ENCODE results near the gene RHPN2.

Gene RHPN2

DNA sequence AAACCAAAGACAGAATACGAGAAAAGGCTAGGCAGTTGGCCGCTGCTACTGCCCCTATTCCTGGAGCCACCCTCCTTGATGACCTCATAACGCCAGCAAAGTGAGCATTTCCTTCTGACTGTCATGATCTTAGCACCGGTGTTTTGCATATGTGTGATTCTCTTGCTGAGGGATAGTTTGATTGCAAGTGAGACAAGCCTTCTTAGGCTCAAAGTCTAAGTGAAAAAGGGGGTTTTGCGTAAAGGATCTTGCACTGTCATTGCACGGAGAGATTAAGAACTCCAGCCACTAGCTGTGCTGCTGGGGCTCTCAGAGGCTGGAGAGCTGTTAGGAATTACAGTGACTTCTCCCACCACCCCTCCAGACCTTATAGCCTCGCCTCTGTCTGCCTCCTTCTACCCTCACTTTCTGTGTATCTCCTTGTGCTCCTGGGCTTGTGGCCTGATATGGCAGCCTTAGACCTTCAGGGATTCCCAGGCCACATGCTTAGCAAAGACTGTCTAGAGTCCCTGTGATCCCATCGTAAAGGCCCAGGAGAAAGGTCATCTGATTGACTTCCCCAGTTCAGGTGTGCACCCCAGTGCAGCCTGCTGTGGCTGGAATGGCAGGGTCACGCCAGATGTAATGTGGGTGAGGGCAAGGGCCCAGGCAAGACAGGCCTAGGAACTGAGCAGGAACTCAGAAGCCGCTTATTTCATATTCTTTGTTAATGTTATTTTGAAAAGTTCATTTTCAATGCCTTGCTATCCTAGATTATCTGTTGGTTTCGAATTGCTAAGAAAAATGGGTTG lies 28.9 kb upstream of the RHPN2 start:
- H3K4me3 ChIP-seq (ENCODE audit: low read length) = no peak overlapping the region
- H3K27me3 ChIP-seq (ENCODE audit: control insufficient read depth, insufficient read depth, low read length) = no peaks in the 10 kb centered on the region
- H3K4me1 ChIP-seq (ENCODE audit: control insufficient read depth, insufficient read depth, low read length) = no peaks in the 10 kb centered on the region
- no peaks in the 10 kb centered on the region for H3K9me3 ChIP-seq (ENCODE audit: control insufficient read depth, insufficient read depth, low read length)
- no peak overlapping the region for H3K27ac ChIP-seq (ENCODE audit: low read length)
- WGBS (ENCODE audit: insufficient coverage, insufficient read length) = no CpG with 5 or more reads among the region's 11 CpGs
- peaks cover 19% of the 10 kb centered on the region for H3K36me3 ChIP-seq (ENCODE audit: control insufficient read depth, insufficient read depth, low read length)
- DNase-seq (ENCODE audit: low read depth, low spot score) = no peak

DNA sequence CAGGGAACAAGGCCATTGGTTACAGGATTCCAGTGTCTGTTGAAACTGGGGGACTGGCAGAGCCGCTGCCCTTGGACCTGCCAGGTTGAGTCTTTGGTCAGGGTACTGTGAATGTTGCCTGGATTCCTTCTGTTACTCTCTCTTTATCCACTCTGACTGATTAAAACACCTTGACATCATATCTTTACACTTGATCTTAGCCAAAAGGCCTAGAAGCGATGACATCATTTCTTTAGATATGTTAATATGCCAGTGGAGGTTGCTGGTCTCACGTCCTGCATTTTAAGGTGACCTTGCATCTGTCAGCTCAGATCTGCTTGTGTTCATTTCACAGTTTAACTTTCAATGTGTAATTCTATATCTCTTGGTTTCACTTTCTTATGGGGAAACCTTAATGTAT lies 25.5 kb upstream of the RHPN2 start:
- no peaks in the 10 kb centered on the region for H3K4me1 ChIP-seq (ENCODE audit: control insufficient read depth, insufficient read depth, low read length)
- no peaks in the 10 kb centered on the region for H3K9me3 ChIP-seq (ENCODE audit: control insufficient read depth, insufficient read depth, low read length)
- no CpG with 5 or more reads among the region's 3 CpGs for WGBS (ENCODE audit: insufficient coverage, insufficient read length)
- H3K27me3 ChIP-seq (ENCODE audit: control insufficient read depth, insufficient read depth, low read length) = no peaks in the 10 kb centered on the region
- no peak overlapping the region for H3K4me3 ChIP-seq (ENCODE audit: low read length)
- H3K27ac ChIP-seq (ENCODE audit: low read length) = no peak overlapping the region
- DNase-seq (ENCODE audit: low read depth, low spot score) = no peak
- H3K36me3 ChIP-seq (ENCODE audit: control insufficient read depth, insufficient read depth, low read length) = peaks cover 16% of the 10 kb centered on the region

DNA sequence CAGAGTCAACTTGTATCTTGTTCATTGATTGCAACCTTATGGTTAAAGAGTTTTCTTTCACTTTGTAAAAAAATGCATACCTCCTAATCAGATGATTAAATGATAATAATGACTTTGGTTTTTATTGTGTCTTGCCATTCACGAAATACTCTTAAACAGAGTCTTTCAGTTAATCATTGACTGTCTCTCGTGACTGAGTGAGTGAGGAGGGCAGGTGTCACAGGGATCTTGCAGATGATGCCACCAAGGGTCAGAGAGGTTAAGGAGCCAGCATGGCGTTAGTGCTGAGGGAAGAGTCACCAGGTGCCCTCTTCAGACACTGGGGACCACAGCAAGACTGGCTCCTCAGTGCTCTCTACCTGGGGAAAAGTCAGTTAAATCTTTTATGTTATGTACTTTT lies 24.3 kb upstream of the RHPN2 start:
- peaks cover 9% of the 10 kb centered on the region for H3K36me3 ChIP-seq (ENCODE audit: control insufficient read depth, insufficient read depth, low read length)
- H3K4me3 ChIP-seq (ENCODE audit: low read length) = no peak overlapping the region
- no peaks in the 10 kb centered on the region for H3K4me1 ChIP-seq (ENCODE audit: control insufficient read depth, insufficient read depth, low read length)
- no peak overlapping the region for H3K27ac ChIP-seq (ENCODE audit: low read length)
- H3K27me3 ChIP-seq (ENCODE audit: control insufficient read depth, insufficient read depth, low read length) = no peaks in the 10 kb centered on the region
- no peak for DNase-seq (ENCODE audit: low read depth, low spot score)
- H3K9me3 ChIP-seq (ENCODE audit: control insufficient read depth, insufficient read depth, low read length) = no peaks in the 10 kb centered on the region
- no CpG with 5 or more reads among the region's 3 CpGs for WGBS (ENCODE audit: insufficient coverage, insufficient read length)

DNA sequence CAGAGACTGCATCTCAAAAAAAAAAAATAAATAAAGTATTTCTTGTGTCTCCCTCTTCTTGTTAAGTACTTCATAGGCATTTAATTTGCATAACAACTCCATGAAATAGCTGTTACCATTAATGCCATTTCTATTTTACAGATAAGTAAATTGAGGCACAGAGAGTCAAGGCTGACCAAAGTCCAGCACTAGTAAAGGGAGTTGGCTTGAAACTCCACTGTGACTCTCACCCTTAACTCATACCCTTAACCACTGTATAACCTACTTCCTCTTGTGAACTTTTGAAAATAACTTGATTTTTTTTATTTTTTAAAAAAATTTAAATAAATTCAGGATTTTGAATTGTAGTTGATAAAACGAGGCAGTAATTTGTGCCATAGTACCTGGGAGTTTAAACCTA lies 22.3 kb upstream of the RHPN2 start:
- Histone ChIP-seq H3K9me3 (ENCODE audit: control insufficient read depth, insufficient read depth, low read length) (no peaks in the 10 kb centered on the region), H3K27ac (ENCODE audit: low read length) (no peak overlapping the region), H3K4me1 (ENCODE audit: control insufficient read depth, insufficient read depth, low read length) (no peaks in the 10 kb centered on the region), H3K4me3 (ENCODE audit: low read length) (no peak overlapping the region), H3K27me3 (ENCODE audit: control insufficient read depth, insufficient read depth, low read length) (no peaks in the 10 kb centered on the region), H3K36me3 (ENCODE audit: control insufficient read depth, insufficient read depth, low read length) (no peaks in the 10 kb centered on the region)
- 100% methylated on average over 1 of the region's 1 CpG for WGBS (ENCODE audit: insufficient coverage, insufficient read length)
- no peak for DNase-seq (ENCODE audit: low read depth, low spot score)

DNA sequence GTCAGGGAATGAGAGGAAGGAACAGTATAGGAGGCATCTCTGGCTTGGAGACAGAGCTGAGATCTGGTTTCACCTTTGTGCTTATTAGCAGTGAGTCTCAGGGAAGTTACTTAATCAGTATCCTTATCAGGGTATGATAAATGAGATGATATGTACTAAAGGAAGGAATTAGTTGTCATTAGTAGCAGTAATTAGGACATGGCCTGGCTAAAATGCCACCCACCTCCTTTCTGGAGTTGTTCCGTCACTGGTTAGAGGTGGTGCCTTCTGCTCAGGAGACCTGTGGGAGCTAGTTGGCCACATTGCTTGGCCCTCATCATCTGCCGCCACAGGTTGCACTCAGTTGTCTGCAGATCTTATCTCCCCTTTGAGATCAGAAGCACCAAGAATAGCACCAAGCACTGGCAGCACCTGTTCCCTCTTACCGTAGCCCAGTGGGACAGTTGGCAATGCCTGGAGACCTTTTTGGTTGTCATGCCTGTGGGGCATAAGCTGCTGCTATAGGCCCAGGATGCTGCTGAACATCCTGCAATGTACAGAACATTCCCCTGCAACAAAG lies 21.0 kb upstream of the RHPN2 start:
- no CpG with 5 or more reads among the region's 3 CpGs for WGBS (ENCODE audit: insufficient coverage, insufficient read length)
- no peaks in the 10 kb centered on the region for H3K36me3 ChIP-seq (ENCODE audit: control insufficient read depth, insufficient read depth, low read length)

DNA sequence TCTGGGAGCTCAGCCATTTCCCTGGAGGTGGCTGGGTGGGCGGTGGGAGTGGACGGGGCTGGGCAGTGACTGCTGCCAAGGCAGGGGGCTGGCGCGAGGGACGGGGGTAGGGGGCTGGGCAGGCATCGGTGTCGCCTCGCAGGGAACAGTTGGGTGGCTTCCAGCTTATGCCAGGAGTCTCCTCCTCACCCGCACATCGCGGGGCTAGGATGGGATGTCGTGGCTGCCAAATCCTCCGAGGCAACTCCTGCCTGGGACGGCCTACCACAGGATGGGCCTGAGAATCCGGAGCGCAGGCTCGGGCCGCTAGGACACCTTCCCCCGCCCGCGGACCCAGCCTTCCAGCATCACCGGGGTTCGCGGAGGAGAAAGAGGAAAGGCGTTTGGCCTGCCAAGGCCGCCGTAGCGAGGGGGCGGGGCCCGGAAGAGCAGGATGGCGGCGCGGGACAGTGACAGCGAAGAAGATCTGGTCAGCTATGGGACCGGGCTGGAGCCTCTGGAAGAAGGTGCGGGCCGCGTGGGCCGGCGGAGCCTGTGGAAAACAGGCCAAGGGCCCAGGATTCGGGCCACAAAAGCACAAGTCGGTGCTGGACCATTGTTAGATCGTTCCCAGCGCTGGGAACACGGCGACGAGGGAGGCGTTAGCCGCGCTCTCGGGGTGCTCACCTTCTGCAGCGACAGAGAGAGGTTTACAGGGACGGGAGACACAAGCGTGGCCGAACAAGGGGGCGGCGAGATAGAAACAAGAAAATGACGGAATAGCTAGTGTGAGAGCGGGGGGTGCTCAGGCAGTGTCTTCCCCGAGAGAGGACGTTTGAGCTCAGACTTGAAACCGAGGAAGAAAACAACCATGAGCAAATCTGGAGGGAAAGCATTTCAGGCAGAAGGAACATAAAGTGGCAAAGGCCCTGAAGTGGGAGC lies 16.3 kb upstream of the RHPN2 start, which contains the start of gene GPATCH1:
GPATCH1 (plus strand) TSS at position 421 of the 921 bp plus-strand sequence; CDS start at position 434, 13 bp downstream.
- no peak within 1 kb of the TSS for H3K27ac ChIP-seq (ENCODE audit: low read length)
- H3K4me1 ChIP-seq (ENCODE audit: control insufficient read depth, insufficient read depth, low read length) = no peaks in the 10 kb centered on the region
- no peaks in the 10 kb centered on the region for H3K27me3 ChIP-seq (ENCODE audit: control insufficient read depth, insufficient read depth, low read length)

More for the DNA sequence above, 21.0 kb upstream of the RHPN2 start:
- H3K27ac ChIP-seq (ENCODE audit: low read length) = no peak overlapping the region
- DNase-seq (ENCODE audit: low read depth, low spot score) = no peak
- no peak overlapping the region for H3K4me3 ChIP-seq (ENCODE audit: low read length)
- no peaks in the 10 kb centered on the region for H3K4me1 ChIP-seq (ENCODE audit: control insufficient read depth, insufficient read depth, low read length)
- H3K9me3 ChIP-seq (ENCODE audit: control insufficient read depth, insufficient read depth, low read length) = no peaks in the 10 kb centered on the region
- no peaks in the 10 kb centered on the region for H3K27me3 ChIP-seq (ENCODE audit: control insufficient read depth, insufficient read depth, low read length)

DNA sequence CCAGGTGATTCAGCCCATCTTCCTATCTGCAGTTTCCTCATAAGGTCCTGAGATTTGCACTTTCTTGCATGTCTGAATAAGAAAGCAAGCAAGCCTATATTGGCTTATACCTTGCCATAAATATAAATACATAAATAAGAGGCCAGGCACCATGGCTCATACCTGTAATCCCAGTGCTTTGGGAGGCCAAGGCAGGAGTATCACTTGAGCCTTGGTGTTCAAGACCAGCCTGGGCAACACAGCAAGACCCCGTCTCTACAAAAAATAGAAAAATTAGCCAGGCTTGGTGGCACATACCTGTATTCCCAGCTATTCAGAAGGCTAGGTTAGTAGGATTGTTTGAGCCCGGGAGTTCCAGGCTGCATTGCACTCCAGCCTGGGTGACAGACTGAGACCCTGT lies 10.8 kb upstream of the RHPN2 start:
- Histone ChIP-seq H3K27ac (ENCODE audit: low read length) (no peak overlapping the region), H3K4me3 (ENCODE audit: low read length) (no peak overlapping the region), H3K4me1 (ENCODE audit: control insufficient read depth, insufficient read depth, low read length) (no peaks in the 10 kb centered on the region), H3K36me3 (ENCODE audit: control insufficient read depth, insufficient read depth, low read length) (no peaks in the 10 kb centered on the region), H3K9me3 (ENCODE audit: control insufficient read depth, insufficient read depth, low read length) (no peaks in the 10 kb centered on the region), H3K27me3 (ENCODE audit: control insufficient read depth, insufficient read depth, low read length) (no peaks in the 10 kb centered on the region)
- WGBS (ENCODE audit: insufficient coverage, insufficient read length) = no CpG with 5 or more reads among the region's 2 CpGs
- DNase-seq (ENCODE audit: low read depth, low spot score) = no peak

More for the DNA sequence above, 16.3 kb upstream of the RHPN2 start, which contains the start of gene GPATCH1:
- DNase-seq (ENCODE audit: low read depth, low spot score) = peak; percentile 77
- H3K9me3 ChIP-seq (ENCODE audit: control insufficient read depth, insufficient read depth, low read length) = no peaks in the 10 kb centered on the region
- H3K36me3 ChIP-seq (ENCODE audit: control insufficient read depth, insufficient read depth, low read length) = no peaks in the 10 kb centered on the region
- peak within 1 kb of the TSS; percentile 81; the same call in 1 of the 2 replicates for H3K4me3 ChIP-seq (ENCODE audit: low read length)
- WGBS (ENCODE audit: insufficient coverage, insufficient read length) = no CpG with 5 or more reads among the region's 62 CpGs

DNA sequence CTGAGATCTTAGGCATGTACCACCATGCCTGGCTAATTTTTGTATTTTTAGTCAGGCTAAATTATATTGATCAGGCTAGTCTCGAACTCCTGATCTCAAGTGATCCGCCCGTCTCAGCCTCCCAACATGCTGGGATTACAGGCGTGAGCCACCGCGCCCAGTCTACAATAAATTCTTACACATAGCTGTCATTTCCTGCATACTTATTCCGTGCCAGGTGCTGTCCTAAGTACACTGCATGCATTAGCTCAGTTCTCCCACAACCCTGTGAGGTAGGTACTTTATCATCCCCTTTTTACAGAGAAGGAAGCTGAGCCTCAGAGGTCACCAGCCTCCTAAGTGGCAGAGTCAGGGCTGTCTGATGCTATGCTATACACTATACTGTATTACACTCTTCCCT lies 7.2 kb upstream of the RHPN2 start:
- H3K27ac ChIP-seq (ENCODE audit: low read length) = no peak overlapping the region
- no peaks in the 10 kb centered on the region for H3K27me3 ChIP-seq (ENCODE audit: control insufficient read depth, insufficient read depth, low read length)
- H3K36me3 ChIP-seq (ENCODE audit: control insufficient read depth, insufficient read depth, low read length) = no peaks in the 10 kb centered on the region
- no peaks in the 10 kb centered on the region for H3K9me3 ChIP-seq (ENCODE audit: control insufficient read depth, insufficient read depth, low read length)
- H3K4me3 ChIP-seq (ENCODE audit: low read length) = no peak overlapping the region
- WGBS (ENCODE audit: insufficient coverage, insufficient read length) = no CpG with 5 or more reads among the region's 7 CpGs
- no peak for DNase-seq (ENCODE audit: low read depth, low spot score)
- no peaks in the 10 kb centered on the region; the same call in 1 of the 2 replicates for H3K4me1 ChIP-seq (ENCODE audit: control insufficient read depth, insufficient read depth, low read length)

DNA sequence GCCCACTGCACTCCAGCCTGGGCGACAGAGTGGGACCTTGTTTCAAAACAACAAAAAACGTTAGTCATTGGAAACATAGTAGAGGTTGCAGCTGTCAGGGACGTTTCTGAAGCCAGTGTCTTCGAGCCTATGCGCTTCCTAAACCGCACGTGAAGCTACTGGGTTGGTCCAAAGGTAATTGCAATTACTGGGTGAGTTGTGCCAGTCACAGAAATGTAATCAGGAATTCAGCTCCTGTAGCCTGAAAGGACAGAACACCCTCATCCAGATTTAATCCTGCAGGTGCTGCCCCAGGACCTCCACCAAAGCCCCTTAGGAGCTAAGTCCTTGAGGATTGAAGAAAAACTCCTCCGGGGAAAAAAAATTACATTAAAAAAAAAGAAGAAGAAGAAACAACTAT lies 2.4 kb upstream of the RHPN2 start:
- Histone ChIP-seq H3K4me1 (ENCODE audit: control insufficient read depth, insufficient read depth, low read length) (no peaks in the 10 kb centered on the region; the same call in 1 of the 2 replicates), H3K4me3 (ENCODE audit: low read length) (no peak overlapping the region), H3K36me3 (ENCODE audit: control insufficient read depth, insufficient read depth, low read length) (no peaks in the 10 kb centered on the region), H3K9me3 (ENCODE audit: control insufficient read depth, insufficient read depth, low read length) (no peaks in the 10 kb centered on the region), H3K27me3 (ENCODE audit: control insufficient read depth, insufficient read depth, low read length) (no peaks in the 10 kb centered on the region), H3K27ac (ENCODE audit: low read length) (no peak overlapping the region)
- no peak for DNase-seq (ENCODE audit: low read depth, low spot score)
- WGBS (ENCODE audit: insufficient coverage, insufficient read length) = no CpG with 5 or more reads among the region's 8 CpGs

DNA sequence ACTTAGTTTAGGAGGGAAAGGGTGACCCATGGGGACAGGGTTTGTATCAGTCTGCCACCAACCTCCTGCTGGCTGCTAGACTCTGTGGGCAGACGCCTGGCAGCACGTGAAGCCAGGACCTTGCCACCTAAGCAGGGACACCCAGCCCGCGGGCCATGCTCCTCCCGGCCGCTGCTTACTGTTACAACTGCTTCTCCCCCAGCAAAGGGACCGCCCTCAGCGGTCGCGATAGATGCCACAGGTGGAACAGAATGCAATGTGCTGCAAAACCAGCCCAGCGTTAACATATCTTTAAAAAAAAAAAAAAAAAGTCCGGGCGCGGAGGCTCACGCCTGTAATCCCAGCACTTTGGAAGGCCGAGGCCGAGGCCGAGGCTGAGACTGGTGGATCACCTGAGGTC lies 1.9 kb upstream of the RHPN2 start:
- Histone ChIP-seq H3K27ac (ENCODE audit: low read length) (no peak overlapping the region), H3K4me1 (ENCODE audit: control insufficient read depth, insufficient read depth, low read length) (no peaks in the 10 kb centered on the region; the same call in 1 of the 2 replicates), H3K27me3 (ENCODE audit: control insufficient read depth, insufficient read depth, low read length) (no peaks in the 10 kb centered on the region), H3K4me3 (ENCODE audit: low read length) (no peak overlapping the region), H3K9me3 (ENCODE audit: control insufficient read depth, insufficient read depth, low read length) (no peaks in the 10 kb centered on the region), H3K36me3 (ENCODE audit: control insufficient read depth, insufficient read depth, low read length) (no peaks in the 10 kb centered on the region)
- DNase-seq (ENCODE audit: low read depth, low spot score) = no peak
- WGBS (ENCODE audit: insufficient coverage, insufficient read length) = no CpG with 5 or more reads among the region's 18 CpGs

Data from iPS DF 6.9 (cell line).